ENCODE data around the gene CLDN6. TPM values are rescaled to one million over a fixed set of nuclear protein-coding genes. Genes with fewer than 3 reads are reported as not detected.

The CLDN6 gene
- total and polyA plus RNA-seq, 12 donors = 0.46 to 0.47 TPM; not detected in 10

GRCh38 chr16:2971985-2972784 is 45.8 kb downstream of the CLDN6 start:
- no peak for DNase-seq
- 68 to 82% (median 76%) methylated on average over 13 to 15 of the region's 15 CpGs for WGBS, 4 donors
- Histone ChIP-seq H3K27ac (no peak overlapping the region), H3K4me1 (replicated peaks in 1 of 2) (peaks cover 5 to 21% of the 10 kb centered on the region in 2 donors), H3K27me3 (peaks cover 10% of the 10 kb centered on the region), H3K36me3 (replicated peaks in 1 of 2) (no peaks in the 10 kb centered on the region), H3K4me3 (no peak overlapping the region), H3K9me3 (replicated peaks in 1 of 3) (no peaks in the 10 kb centered on the region)
- TF ChIP-seq CTCF (IDR thresholded peaks at IDR 0.05) (no peak), POLR2A (IDR thresholded peaks at IDR 0.05) (no peak)
- intact Hi-C loops (cut with DNase I) = no loop called here

GRCh38 chr16:2971134-2971984 is 46.6 kb downstream of the CLDN6 start:
- peak in 1 of 7 donors; percentile 18 for DNase-seq
- Histone ChIP-seq H3K27ac (no peak overlapping the region), H3K4me1 (replicated peaks in 1 of 2) (peaks cover 5 to 21% of the 10 kb centered on the region in 2 donors), H3K9me3 (replicated peaks in 1 of 3) (no peaks in the 10 kb centered on the region), H3K36me3 (replicated peaks in 1 of 2) (no peaks in the 10 kb centered on the region), H3K4me3 (no peak overlapping the region), H3K27me3 (peaks cover 19% of the 10 kb centered on the region)
- WGBS, 4 donors = 91 to 95% (median 94%) methylated on average over 8 to 35 of the region's 35 CpGs
- intact Hi-C loops (cut with DNase I) = no loop called here
- TF ChIP-seq CTCF (IDR thresholded peaks at IDR 0.05) (no peak), POLR2A (IDR thresholded peaks at IDR 0.05) (no peak)

- no peak for DNase-seq
- H3K4me1 ChIP-seq (replicated peaks in 1 of 2) = peaks cover 5 to 21% of the 10 kb centered on the region in 2 donors
- H3K36me3 ChIP-seq (replicated peaks in 1 of 2) = no peaks in the 10 kb centered on the region
- no peaks in the 10 kb centered on the region for H3K9me3 ChIP-seq (replicated peaks in 1 of 3)
- H3K4me3 ChIP-seq = peak overlapping the region in 1 of 4 donors; percentile 93
- peaks cover 27% of the 10 kb centered on the region for H3K27me3 ChIP-seq
- WGBS, 4 donors = 71 to 90% (median 81%) methylated on average over 2 to 6 of the region's 6 CpGs
- TF ChIP-seq POLR2A (IDR thresholded peaks at IDR 0.05) = no peak
- TF ChIP-seq CTCF (IDR thresholded peaks at IDR 0.05) = no peak
- no peak overlapping the region for H3K27ac ChIP-seq
- intact Hi-C loops (cut with DNase I) = no loop called here
These were observed 47.4 kb downstream of the CLDN6 start for GRCh38 chr16:2970563-2970962.

All from adrenal gland (tissue), 12 donors.